ENCODE data around the gene CCDC102B.
A peak's percentile ranks its signal among the peaks of the same experiment; 100 is the strongest.
"Not testable (repeated sequence)": the region's sequence is repeated elsewhere in the genome, so short reads cannot be mapped to it uniquely, and the experiment has no call there.

CCDC102B gene

DNA sequence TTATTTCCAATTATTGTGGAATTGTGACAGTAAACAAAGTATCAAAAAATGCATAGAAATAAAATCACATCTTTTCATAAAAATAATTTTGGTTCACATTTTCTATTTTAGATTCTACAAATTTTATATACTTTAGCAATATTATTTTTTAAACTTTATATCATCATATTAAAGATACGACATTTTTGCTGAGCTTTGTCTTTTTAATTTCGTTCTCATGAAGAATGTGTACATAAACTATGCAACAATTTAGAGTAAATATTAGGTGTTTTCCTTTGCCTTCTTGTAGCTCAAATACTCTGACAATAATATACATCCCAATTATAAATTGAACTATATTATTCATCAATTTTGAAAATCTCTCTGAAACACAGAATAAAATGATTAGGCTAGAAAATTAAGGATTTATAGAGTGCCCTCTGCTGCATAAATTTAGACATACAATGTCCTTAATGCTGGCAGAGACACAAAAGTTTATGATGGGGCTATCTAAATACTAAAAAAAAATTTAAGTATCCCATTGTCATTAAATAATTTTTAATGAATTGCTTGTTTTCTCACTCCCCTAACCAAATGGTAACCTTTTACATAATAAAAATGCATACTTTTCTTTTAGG lies 45.7 kb downstream of the CCDC102B start:
- H3K4me3 ChIP-seq (ENCODE audit: low read depth, low read length): no peak overlapping the region
- no peaks in the 10 kb centered on the region for H3K36me3 ChIP-seq (ENCODE audit: insufficient read depth, low read length)
- no peak overlapping the region for H3K27ac ChIP-seq (ENCODE audit: low read depth, low read length)
- no peak overlapping the region for H2AFZ ChIP-seq (ENCODE audit: low read length, unreplicated experiment)
- H3K79me2 ChIP-seq (ENCODE audit: control insufficient read depth, insufficient read depth, low read length, unreplicated experiment): no peaks in the 10 kb centered on the region
- no peaks in the 10 kb centered on the region for H3K27me3 ChIP-seq (ENCODE audit: insufficient read depth, low read length)
- peaks cover 16% of the 10 kb centered on the region for H3K4me1 ChIP-seq (ENCODE audit: control insufficient read depth, insufficient read depth, low read length, unreplicated experiment)

DNA sequence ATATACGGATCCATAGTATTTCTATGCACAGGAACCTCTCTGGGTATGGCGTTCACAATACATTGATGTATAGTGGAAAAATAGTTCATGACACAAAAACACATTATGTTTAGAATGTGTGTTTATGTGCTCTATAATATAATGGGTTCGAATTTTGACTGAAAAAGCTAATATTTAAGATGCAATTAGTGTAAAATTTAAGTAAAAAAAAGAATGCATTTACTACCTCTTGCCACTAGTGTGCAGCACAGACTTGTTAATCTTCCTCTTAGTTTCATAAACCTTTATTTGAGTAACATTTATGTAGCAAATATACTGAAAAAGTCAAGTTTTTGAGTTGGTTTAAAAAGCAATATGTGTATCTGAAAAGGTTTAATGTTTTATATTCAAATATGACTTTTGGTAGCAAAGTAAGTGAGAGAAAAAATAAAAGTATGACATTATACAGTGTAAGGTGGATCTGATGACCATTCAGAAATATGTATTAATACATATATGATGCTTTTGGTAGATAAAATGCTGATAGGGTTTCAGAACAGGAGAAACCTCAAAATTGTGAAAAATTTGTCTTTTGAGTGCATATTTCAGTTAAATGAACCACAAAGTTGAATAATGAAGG lies 49.4 kb downstream of the CCDC102B start:
- no peaks in the 10 kb centered on the region for H3K36me3 ChIP-seq (ENCODE audit: insufficient read depth, low read length)
- H2AFZ ChIP-seq (ENCODE audit: low read length, unreplicated experiment): no peak overlapping the region
- no peak overlapping the region for H3K27ac ChIP-seq (ENCODE audit: low read depth, low read length)
- no peaks in the 10 kb centered on the region for H3K4me1 ChIP-seq (ENCODE audit: control insufficient read depth, insufficient read depth, low read length, unreplicated experiment)
- no peaks in the 10 kb centered on the region for H3K27me3 ChIP-seq (ENCODE audit: insufficient read depth, low read length)
- H3K79me2 ChIP-seq (ENCODE audit: control insufficient read depth, insufficient read depth, low read length, unreplicated experiment): no peaks in the 10 kb centered on the region
- no peak overlapping the region for H3K4me3 ChIP-seq (ENCODE audit: low read depth, low read length)

DNA sequence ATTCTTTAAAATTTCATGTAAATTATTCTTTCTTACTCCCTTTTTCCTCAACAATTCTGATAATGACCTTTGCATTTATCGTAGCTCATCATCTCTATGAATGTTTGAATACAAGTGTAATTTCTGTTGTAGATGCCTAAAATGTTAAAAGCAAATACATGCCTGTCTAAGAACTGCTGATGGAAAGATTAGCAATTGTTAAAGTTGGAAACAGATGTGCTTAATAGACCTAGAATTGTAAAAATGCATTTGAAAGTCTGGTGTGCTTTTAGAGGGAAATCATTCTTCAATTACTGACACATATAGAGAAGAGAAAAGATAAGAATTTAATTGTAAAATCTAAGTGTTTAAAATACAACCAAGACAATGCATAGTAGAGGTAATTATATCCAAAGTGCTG lies 50.4 kb downstream of the CCDC102B start:
- no peak overlapping the region for H3K27ac ChIP-seq (ENCODE audit: low read depth, low read length)
- no peak overlapping the region for H3K4me3 ChIP-seq (ENCODE audit: low read depth, low read length)
- no peaks in the 10 kb centered on the region for H3K36me3 ChIP-seq (ENCODE audit: insufficient read depth, low read length)
- no peaks in the 10 kb centered on the region for H3K4me1 ChIP-seq (ENCODE audit: control insufficient read depth, insufficient read depth, low read length, unreplicated experiment)
- H3K79me2 ChIP-seq (ENCODE audit: control insufficient read depth, insufficient read depth, low read length, unreplicated experiment): no peaks in the 10 kb centered on the region
- no peak overlapping the region for H2AFZ ChIP-seq (ENCODE audit: low read length, unreplicated experiment)
- no peaks in the 10 kb centered on the region for H3K27me3 ChIP-seq (ENCODE audit: insufficient read depth, low read length)

DNA sequence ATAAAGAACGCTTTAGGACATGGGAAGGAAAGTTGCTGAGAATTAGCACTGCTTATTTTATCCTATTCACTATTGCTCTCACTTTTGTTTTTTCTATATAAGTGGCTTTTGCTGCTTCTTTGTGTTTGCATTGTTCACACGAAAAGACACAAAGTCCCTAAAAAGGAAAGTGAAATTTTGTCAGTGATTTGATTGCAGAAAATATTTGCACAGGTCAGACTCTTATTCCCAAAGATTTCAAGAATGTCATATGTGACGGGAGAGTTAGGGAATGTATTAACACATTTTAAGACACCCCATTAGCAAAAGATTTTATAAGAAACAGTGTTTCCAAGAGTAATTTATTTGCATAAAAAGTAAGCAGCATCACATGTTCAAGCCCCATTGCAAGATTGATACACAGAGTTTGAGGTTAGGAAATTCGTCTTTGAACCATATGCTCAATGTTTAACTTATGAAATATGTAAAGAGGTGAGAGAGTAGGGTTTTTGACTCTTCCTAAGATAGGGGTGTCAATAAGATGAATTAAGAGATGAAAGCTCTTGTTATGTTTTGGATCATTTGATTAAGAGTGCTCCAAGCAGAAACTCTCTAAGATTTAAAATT lies 57.0 kb downstream of the CCDC102B start:
- Histone ChIP-seq H3K4me3 (ENCODE audit: low read depth, low read length) (no peak overlapping the region), H3K79me2 (ENCODE audit: control insufficient read depth, insufficient read depth, low read length, unreplicated experiment) (no peaks in the 10 kb centered on the region), H3K4me1 (ENCODE audit: control insufficient read depth, insufficient read depth, low read length, unreplicated experiment) (peaks cover 2% of the 10 kb centered on the region), H3K27ac (ENCODE audit: low read depth, low read length) (no peak overlapping the region), H3K27me3 (ENCODE audit: insufficient read depth, low read length) (no peaks in the 10 kb centered on the region), H2AFZ (ENCODE audit: low read length, unreplicated experiment) (peak overlapping the region; percentile 33), H3K36me3 (ENCODE audit: insufficient read depth, low read length) (no peaks in the 10 kb centered on the region)

DNA sequence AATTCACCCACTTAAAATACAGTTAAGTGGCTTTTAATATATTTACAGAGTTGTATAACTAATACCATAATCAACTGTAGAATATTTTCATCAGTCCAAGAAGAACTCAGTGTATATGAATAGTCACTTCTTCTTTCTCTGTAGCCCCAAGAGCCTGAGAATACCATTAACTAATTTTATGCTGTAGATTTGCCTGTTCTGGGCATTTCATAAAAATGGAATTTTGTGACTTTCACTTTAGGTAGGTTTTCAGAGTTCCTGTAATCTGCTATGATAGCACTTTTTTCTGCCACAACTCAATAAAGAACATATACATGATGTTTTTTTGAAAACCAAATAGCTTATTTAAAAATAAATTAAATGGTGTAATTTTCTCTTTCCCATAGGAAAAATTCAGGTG lies 57.6 kb downstream of the CCDC102B start:
- H3K4me3 ChIP-seq (ENCODE audit: low read depth, low read length): no peak overlapping the region
- H2AFZ ChIP-seq (ENCODE audit: low read length, unreplicated experiment): no peak overlapping the region
- H3K36me3 ChIP-seq (ENCODE audit: insufficient read depth, low read length): no peaks in the 10 kb centered on the region
- no peaks in the 10 kb centered on the region for H3K27me3 ChIP-seq (ENCODE audit: insufficient read depth, low read length)
- peaks cover 2% of the 10 kb centered on the region for H3K4me1 ChIP-seq (ENCODE audit: control insufficient read depth, insufficient read depth, low read length, unreplicated experiment)
- H3K27ac ChIP-seq (ENCODE audit: low read depth, low read length): no peak overlapping the region
- no peaks in the 10 kb centered on the region for H3K79me2 ChIP-seq (ENCODE audit: control insufficient read depth, insufficient read depth, low read length, unreplicated experiment)

DNA sequence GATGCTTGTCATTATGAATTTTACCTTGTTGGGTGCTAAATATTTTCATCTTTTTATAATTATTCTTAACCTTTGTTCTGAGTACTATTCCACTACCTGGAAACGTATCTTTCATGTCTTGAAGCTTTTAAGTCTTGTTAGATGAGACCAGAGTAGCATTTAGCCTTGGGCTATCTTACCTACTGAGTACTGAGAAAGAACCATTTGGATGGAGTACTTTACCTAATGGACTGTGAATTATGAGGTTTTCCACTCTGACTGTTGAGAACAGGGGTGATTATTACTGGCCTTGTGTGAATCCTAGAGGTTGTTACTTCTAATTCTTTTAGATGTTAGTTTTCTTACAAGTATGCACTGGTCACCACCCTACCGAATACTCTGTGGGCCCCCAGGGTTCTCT lies 63.5 kb downstream of the CCDC102B start:
- H3K79me2 ChIP-seq (ENCODE audit: control insufficient read depth, insufficient read depth, low read length, unreplicated experiment): no peaks in the 10 kb centered on the region
- H3K36me3 ChIP-seq (ENCODE audit: insufficient read depth, low read length): no peaks in the 10 kb centered on the region
- no peaks in the 10 kb centered on the region for H3K4me1 ChIP-seq (ENCODE audit: control insufficient read depth, insufficient read depth, low read length, unreplicated experiment)
- no peaks in the 10 kb centered on the region for H3K27me3 ChIP-seq (ENCODE audit: insufficient read depth, low read length)
- H3K27ac ChIP-seq (ENCODE audit: low read depth, low read length): no peak overlapping the region
- no peak overlapping the region for H3K4me3 ChIP-seq (ENCODE audit: low read depth, low read length)
- no peak overlapping the region for H2AFZ ChIP-seq (ENCODE audit: low read length, unreplicated experiment)

DNA sequence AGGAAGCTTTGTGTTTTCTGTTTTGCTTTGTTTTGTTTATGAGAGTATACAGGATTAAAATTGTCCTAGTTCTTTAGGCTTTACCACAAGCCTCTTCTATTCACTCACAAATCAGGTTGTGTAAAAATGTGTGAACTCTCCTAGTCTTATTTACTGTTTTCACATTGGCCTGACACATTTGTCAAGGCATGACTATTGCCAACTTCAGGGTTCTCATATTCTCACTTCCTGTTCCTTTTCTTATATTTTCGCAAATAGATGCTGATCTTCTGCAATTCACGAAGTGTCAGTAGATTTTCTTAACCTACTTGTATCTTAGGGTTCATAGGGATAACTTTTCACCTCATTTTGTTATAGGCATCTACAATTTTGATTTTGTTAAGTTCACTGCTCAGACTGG lies 67.1 kb downstream of the CCDC102B start:
- Histone ChIP-seq H2AFZ (ENCODE audit: low read length, unreplicated experiment) (no peak overlapping the region), H3K27ac (ENCODE audit: low read depth, low read length) (no peak overlapping the region), H3K4me1 (ENCODE audit: control insufficient read depth, insufficient read depth, low read length, unreplicated experiment) (no peaks in the 10 kb centered on the region), H3K36me3 (ENCODE audit: insufficient read depth, low read length) (no peaks in the 10 kb centered on the region), H3K4me3 (ENCODE audit: low read depth, low read length) (no peak overlapping the region), H3K27me3 (ENCODE audit: insufficient read depth, low read length) (no peaks in the 10 kb centered on the region), H3K79me2 (ENCODE audit: control insufficient read depth, insufficient read depth, low read length, unreplicated experiment) (no peaks in the 10 kb centered on the region)

DNA sequence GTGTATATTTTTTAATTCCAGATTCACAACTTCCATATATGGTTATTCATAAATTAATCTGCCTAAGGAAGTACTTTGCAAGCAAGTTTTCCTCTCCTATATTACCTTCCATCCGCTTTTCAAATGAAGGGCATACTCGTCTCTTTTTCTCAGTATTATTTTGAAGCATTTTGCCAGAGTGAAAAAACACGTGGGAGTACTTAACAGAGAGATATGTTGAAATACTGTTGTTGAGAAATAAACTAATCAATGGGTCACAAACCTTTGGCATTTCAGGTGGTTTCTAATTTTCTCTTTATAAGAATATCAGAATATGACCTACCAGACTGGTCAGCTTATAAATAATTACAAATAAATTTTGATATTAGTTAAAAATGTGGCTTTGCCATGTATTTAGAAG lies 67.6 kb downstream of the CCDC102B start:
- Histone ChIP-seq H3K79me2 (ENCODE audit: control insufficient read depth, insufficient read depth, low read length, unreplicated experiment) (no peaks in the 10 kb centered on the region), H3K4me1 (ENCODE audit: control insufficient read depth, insufficient read depth, low read length, unreplicated experiment) (no peaks in the 10 kb centered on the region), H3K36me3 (ENCODE audit: insufficient read depth, low read length) (no peaks in the 10 kb centered on the region), H2AFZ (ENCODE audit: low read length, unreplicated experiment) (no peak overlapping the region), H3K27ac (ENCODE audit: low read depth, low read length) (no peak overlapping the region), H3K4me3 (ENCODE audit: low read depth, low read length) (no peak overlapping the region), H3K27me3 (ENCODE audit: insufficient read depth, low read length) (no peaks in the 10 kb centered on the region)

DNA sequence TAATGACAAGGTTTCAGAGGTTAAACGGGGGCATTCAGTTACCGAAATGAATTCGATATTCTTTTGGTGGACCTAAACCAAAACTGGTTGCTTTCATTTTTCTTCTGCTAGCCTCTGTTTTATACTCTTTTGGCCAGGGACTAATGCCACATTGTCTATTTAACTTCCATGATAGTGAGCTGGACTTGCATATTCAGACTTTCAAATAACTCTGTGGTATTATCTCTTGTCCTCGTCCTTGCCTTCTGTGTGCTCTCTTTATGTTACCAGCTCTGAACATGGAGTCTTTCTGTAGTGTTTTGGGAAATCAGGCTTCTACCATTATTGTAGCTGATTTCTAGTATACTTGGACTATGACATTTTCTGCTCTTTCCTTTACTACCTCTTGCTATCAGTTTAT lies 75.1 kb downstream of the CCDC102B start:
- Histone ChIP-seq H3K36me3 (ENCODE audit: insufficient read depth, low read length) (no peaks in the 10 kb centered on the region), H3K4me3 (ENCODE audit: low read depth, low read length) (no peak overlapping the region), H3K27ac (ENCODE audit: low read depth, low read length) (no peak overlapping the region), H2AFZ (ENCODE audit: low read length, unreplicated experiment) (no peak overlapping the region), H3K79me2 (ENCODE audit: control insufficient read depth, insufficient read depth, low read length, unreplicated experiment) (no peaks in the 10 kb centered on the region), H3K4me1 (ENCODE audit: control insufficient read depth, insufficient read depth, low read length, unreplicated experiment) (no peaks in the 10 kb centered on the region), H3K27me3 (ENCODE audit: insufficient read depth, low read length) (no peaks in the 10 kb centered on the region)

DNA sequence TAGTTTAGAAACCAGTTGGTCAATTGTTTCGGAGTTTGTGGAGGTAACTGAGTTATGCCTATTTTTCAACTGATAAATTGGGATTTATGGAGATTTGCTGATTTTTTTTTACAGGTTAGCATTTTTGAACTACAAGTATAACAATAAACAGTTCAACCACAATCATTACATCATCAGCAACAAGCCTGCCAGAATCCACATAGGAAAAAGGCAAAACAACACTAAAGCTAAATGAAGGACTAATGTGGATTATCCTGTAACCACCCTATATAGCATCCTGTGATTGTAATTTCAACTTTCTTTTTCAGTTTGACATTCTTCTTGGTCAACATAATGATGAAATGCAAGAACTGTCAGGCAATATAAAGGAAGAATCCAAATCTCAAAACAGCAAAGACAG lies 76.5 kb downstream of the CCDC102B start:
- Histone ChIP-seq H3K4me1 (ENCODE audit: control insufficient read depth, insufficient read depth, low read length, unreplicated experiment) (no peaks in the 10 kb centered on the region), H3K36me3 (ENCODE audit: insufficient read depth, low read length) (no peaks in the 10 kb centered on the region), H3K79me2 (ENCODE audit: control insufficient read depth, insufficient read depth, low read length, unreplicated experiment) (no peaks in the 10 kb centered on the region), H3K4me3 (ENCODE audit: low read depth, low read length) (no peak overlapping the region), H3K27me3 (ENCODE audit: insufficient read depth, low read length) (no peaks in the 10 kb centered on the region), H3K27ac (ENCODE audit: low read depth, low read length) (no peak overlapping the region), H2AFZ (ENCODE audit: low read length, unreplicated experiment) (no peak overlapping the region)

DNA sequence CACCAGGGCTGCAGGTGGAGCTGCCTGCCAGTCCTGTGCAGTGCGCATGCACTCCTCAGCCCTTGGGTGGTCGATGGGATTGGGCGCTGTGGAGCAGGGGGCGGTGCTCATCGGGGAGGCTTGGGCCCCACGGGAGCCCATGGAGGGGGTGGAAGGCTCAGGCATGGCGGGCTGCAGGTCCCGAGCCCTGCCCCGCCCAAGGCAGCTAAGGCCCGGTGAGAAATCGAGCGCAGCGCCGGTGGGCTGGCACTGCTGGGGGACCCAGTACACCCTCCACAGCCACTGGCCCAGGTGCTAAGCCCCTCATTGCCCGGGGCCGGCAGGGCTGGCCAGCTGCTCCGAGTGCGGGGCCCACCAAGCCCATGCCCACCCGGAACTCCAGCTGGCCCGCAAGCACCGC lies 82.1 kb downstream of the CCDC102B start:
- not testable (repeated sequence) for H3K36me3 ChIP-seq (ENCODE audit: insufficient read depth, low read length); H3K27ac ChIP-seq (ENCODE audit: low read depth, low read length); H3K27me3 ChIP-seq (ENCODE audit: insufficient read depth, low read length); H2AFZ ChIP-seq (ENCODE audit: low read length, unreplicated experiment); H3K79me2 ChIP-seq (ENCODE audit: control insufficient read depth, insufficient read depth, low read length, unreplicated experiment); H3K4me3 ChIP-seq (ENCODE audit: low read depth, low read length); H3K4me1 ChIP-seq (ENCODE audit: control insufficient read depth, insufficient read depth, low read length, unreplicated experiment)

Data from ACC112 (cell line).